GM21576 (cell line): ENCODE results near the gene PAPSS1.
"Not testable (repeated sequence)": the region's sequence is repeated elsewhere in the genome, so short reads cannot be mapped to it uniquely, and the experiment has no call there.

Experiments used
- ATAC-seq: cut with Tn5 transposase; IDR thresholded peaks from one replicate; pipeline ENCODE4 v1.9.1; 2021; ENCODE audit warnings: mild to moderate bottlenecking, moderate library complexity; ENCODE audit not compliant: unreplicated experiment

PAPSS1 gene

GRCh38 chr4:107691378-107691777, 28.7 kb downstream of the PAPSS1 start:
- ATAC-seq: no peak

- no peak for ATAC-seq
Measured at GRCh38 chr4:107689912-107690587, 30.0 kb downstream of the PAPSS1 start.

- no peak for ATAC-seq
Measured at GRCh38 chr4:107688421-107688820, 31.6 kb downstream of the PAPSS1 start.

GRCh38 chr4:107685740-107686139, 34.3 kb downstream of the PAPSS1 start:
- no peak for ATAC-seq

- no peak for ATAC-seq
Measured at GRCh38 chr4:107683873-107684272, 36.2 kb downstream of the PAPSS1 start.

GRCh38 chr4:107682306-107682705, 37.7 kb downstream of the PAPSS1 start:
- no peak for ATAC-seq

GRCh38 chr4:107669068-107669467, 51.0 kb downstream of the PAPSS1 start:
- ATAC-seq: no peak

- ATAC-seq: no peak
Measured at GRCh38 chr4:107666134-107666533, 53.9 kb downstream of the PAPSS1 start.

- ATAC-seq: no peak
Measured at GRCh38 chr4:107665001-107665400, 55.0 kb downstream of the PAPSS1 start.

GRCh38 chr4:107658400-107659336, 61.4 kb downstream of the PAPSS1 start:
- no peak for ATAC-seq

- ATAC-seq: no peak
Measured at GRCh38 chr4:107655289-107655688, 64.7 kb downstream of the PAPSS1 start.

GRCh38 chr4:107654694-107655093, 65.3 kb downstream of the PAPSS1 start:
- no peak for ATAC-seq

GRCh38 chr4:107651408-107651807, 68.6 kb downstream of the PAPSS1 start:
- not testable (repeated sequence) for ATAC-seq

GRCh38 chr4:107650251-107650650, 69.8 kb downstream of the PAPSS1 start:
- ATAC-seq: no peak

GRCh38 chr4:107648178-107648991, 71.6 kb downstream of the PAPSS1 start:
- ATAC-seq: no peak

GRCh38 chr4:107647591-107647990, 72.4 kb downstream of the PAPSS1 start:
- no peak for ATAC-seq

- no peak for ATAC-seq
Measured at GRCh38 chr4:107645604-107646003, 74.4 kb downstream of the PAPSS1 start.

- ATAC-seq: no peak
Measured at GRCh38 chr4:107643021-107643420, 77.0 kb downstream of the PAPSS1 start.

GRCh38 chr4:107640878-107641277, 79.2 kb downstream of the PAPSS1 start:
- ATAC-seq: no peak

- ATAC-seq: no peak
Measured at GRCh38 chr4:107640197-107640596, 79.8 kb downstream of the PAPSS1 start.

GRCh38 chr4:107635735-107636134, 84.3 kb downstream of the PAPSS1 start:
- no peak for ATAC-seq
